ENCODE data around the gene ADARB1. TPM values are rescaled to one million over a fixed set of nuclear protein-coding genes. Genes with fewer than 3 reads are reported as not detected.

The ADARB1 gene, protein sequence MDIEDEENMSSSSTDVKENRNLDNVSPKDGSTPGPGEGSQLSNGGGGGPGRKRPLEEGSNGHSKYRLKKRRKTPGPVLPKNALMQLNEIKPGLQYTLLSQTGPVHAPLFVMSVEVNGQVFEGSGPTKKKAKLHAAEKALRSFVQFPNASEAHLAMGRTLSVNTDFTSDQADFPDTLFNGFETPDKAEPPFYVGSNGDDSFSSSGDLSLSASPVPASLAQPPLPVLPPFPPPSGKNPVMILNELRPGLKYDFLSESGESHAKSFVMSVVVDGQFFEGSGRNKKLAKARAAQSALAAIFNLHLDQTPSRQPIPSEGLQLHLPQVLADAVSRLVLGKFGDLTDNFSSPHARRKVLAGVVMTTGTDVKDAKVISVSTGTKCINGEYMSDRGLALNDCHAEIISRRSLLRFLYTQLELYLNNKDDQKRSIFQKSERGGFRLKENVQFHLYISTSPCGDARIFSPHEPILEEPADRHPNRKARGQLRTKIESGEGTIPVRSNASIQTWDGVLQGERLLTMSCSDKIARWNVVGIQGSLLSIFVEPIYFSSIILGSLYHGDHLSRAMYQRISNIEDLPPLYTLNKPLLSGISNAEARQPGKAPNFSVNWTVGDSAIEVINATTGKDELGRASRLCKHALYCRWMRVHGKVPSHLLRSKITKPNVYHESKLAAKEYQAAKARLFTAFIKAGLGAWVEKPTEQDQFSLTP
- 28.3 and 29.8 TPM in 2 replicates for total RNA-seq

DNA sequence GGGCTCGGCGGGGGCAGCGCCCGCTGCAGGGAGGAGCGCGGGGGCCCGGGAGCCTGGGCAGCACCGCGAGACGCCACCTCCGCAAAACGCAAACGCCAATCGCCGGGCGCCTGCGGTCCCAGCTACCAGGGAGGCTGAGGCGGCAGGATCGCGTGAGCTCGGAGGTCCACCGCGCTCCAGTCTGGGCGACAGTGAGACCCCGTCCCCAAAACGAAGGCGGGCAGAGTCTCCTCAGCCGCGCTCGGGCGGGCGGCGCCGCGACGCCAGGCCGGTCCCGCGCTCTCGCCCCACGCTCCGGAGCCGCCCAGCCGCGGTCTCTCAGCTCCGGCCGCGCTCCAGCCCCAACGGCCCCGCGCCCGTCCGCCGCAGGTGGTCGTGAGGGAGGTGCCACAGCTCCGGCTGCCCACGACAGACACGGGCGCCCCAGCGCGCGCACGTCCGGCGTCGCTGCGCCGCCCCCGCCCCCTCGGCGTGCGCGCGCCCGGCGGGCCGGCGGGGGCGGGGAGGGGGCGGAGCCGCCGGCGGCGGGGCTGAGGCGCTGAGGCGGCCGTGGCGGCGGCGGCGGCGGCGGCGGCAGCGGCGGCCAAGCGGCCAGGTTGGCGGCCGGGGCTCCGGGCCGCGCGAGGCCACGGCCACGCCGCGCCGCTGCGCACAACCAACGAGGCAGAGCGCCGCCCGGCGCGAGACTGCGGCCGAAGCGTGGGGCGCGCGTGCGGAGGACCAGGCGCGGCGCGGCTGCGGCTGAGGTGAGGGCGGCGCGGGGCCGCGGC is at the start of gene ADARB1:
Gene ADARB1 (plus strand): TSS at position 533 of the 770 bp plus-strand sequence. CDS start 97,077 bp downstream, outside the sequence.

Other genes starting within 250 kb of the ADARB1 start
- 292 and 302 TPM in 2 replicates for gene PTTG1IP, start 200.9 kb upstream of the ADARB1 start, total RNA-seq
- 0.16 TPM in 1 of 2 replicates, not detected in the other for gene ITGB2, start 153.7 kb upstream of the ADARB1 start, total RNA-seq
- gene SLX9, start 134.6 kb upstream of the ADARB1 start, total RNA-seq = 20.9 and 22.9 TPM in 2 replicates
- gene POFUT2, start 213.3 kb downstream of the ADARB1 start, total RNA-seq = 43.0 and 51.5 TPM in 2 replicates

Measured in cardiac atrium fibroblast (primary cell).